H9 (cell line): ENCODE results near the gene CHN1. TPM values are rescaled to one million over a fixed set of nuclear protein-coding genes. Genes with fewer than 3 reads are reported as not detected.

Source experiments
- DNase-seq: peaks from one replicate; pipeline ENCODE4 v3.0.0-alpha.2; 2017
- H2AFZ ChIP-seq: one replicate; pipeline ENCODE4 v1.6.1; 2013; ENCODE audit warnings: mild to moderate bottlenecking, low read length, control low read depth, moderate library complexity
- H2AK5ac ChIP-seq: 2 replicates; pipeline ENCODE4 v1.6.1; 2013; ENCODE audit warnings: low read length, control low read depth, mixed read lengths; ENCODE audit not compliant: insufficient read length
- H2BK120ac ChIP-seq: one replicate; pipeline ENCODE4 v1.6.1; 2013; ENCODE audit warnings: low read depth, mild to moderate bottlenecking, low read length, control low read depth, inconsistent platforms; ENCODE audit not compliant: poor library complexity, severe bottlenecking
- H2BK12ac ChIP-seq: 2 replicates; pipeline ENCODE4 v1.6.1; 2013; ENCODE audit warnings: low read length, control low read depth, mixed read lengths, low read depth; ENCODE audit not compliant: insufficient read length
- H2BK15ac ChIP-seq: 2 replicates; pipeline ENCODE4 v1.6.1; 2013; ENCODE audit warnings: low read depth, low read length, control low read depth
- H2BK20ac ChIP-seq: one replicate; pipeline ENCODE4 v1.6.1; 2013; ENCODE audit warnings: low read depth, mild to moderate bottlenecking, low read length, control low read depth, inconsistent platforms; ENCODE audit not compliant: poor library complexity, severe bottlenecking
- H2BK5ac ChIP-seq: 2 replicates; pipeline ENCODE4 v1.6.1; 2013; ENCODE audit warnings: low read length, control low read depth, mixed read lengths; ENCODE audit not compliant: insufficient read length
- H3K14ac ChIP-seq: 2 replicates; pipeline ENCODE4 v1.6.1; 2013; ENCODE audit warnings: low read length, control low read depth; ENCODE audit not compliant: insufficient read depth
- H3K18ac ChIP-seq: 2 replicates; pipeline ENCODE4 v1.6.1; 2013; ENCODE audit warnings: low read depth, mild to moderate bottlenecking, mixed read lengths, low read length, control low read depth; ENCODE audit not compliant: insufficient read length
- H3K23ac ChIP-seq: 2 replicates; pipeline ENCODE4 v1.6.1; 2013; ENCODE audit warnings: low read length, control low read depth, mixed read lengths, low read depth; ENCODE audit not compliant: insufficient read length
- H3K23me2 ChIP-seq: 2 replicates; pipeline ENCODE4 v1.6.1; 2013; ENCODE audit warnings: low read depth, mild to moderate bottlenecking, mixed read lengths, low read length, control low read depth; ENCODE audit not compliant: insufficient read length, poor library complexity, severe bottlenecking
- H3K27ac ChIP-seq: 2 replicates; pipeline ENCODE4 v1.5.1; 2013; ENCODE audit warnings: low read length, control low read depth, mixed read lengths, low read depth; ENCODE audit not compliant: insufficient read length
- H3K27me3 ChIP-seq: 2 replicates; pipeline ENCODE4 v1.6.1; 2013; ENCODE audit warnings: low read length, control low read depth, inconsistent platforms; ENCODE audit not compliant: insufficient read depth
- H3K4ac ChIP-seq: 2 replicates; pipeline ENCODE4 v1.6.1; 2013; ENCODE audit warnings: low read depth, mild to moderate bottlenecking, control low read depth, inconsistent platforms, low read length, moderate library complexity
- H3K4me1 ChIP-seq: 2 replicates; pipeline ENCODE4 v1.6.1; 2013; ENCODE audit warnings: low read length, control low read depth, inconsistent platforms; ENCODE audit not compliant: insufficient read depth
- H3K4me2 ChIP-seq: 2 replicates; pipeline ENCODE4 v1.6.1; 2013; ENCODE audit warnings: low read length, control low read depth, mixed read lengths; ENCODE audit not compliant: insufficient read length, insufficient read depth
- H3K56ac ChIP-seq: 2 replicates; pipeline ENCODE4 v1.6.1; 2013; ENCODE audit warnings: low read depth, mild to moderate bottlenecking, mixed read lengths, low read length, control low read depth; ENCODE audit not compliant: insufficient read length
- H3K79me1 ChIP-seq: 2 replicates; pipeline ENCODE4 v1.6.1; 2013; ENCODE audit warnings: low read depth, mild to moderate bottlenecking, moderate library complexity, low read length, control low read depth, inconsistent platforms; ENCODE audit not compliant: insufficient read depth, poor library complexity, severe bottlenecking
- H3K79me2 ChIP-seq: 2 replicates; pipeline ENCODE4 v1.6.1; 2013; ENCODE audit warnings: low read length, control low read depth, inconsistent platforms; ENCODE audit not compliant: insufficient read depth
- H3K9ac ChIP-seq: 2 replicates; pipeline ENCODE4 v1.6.1; 2013; ENCODE audit warnings: low read length, control low read depth, mixed read lengths; ENCODE audit not compliant: insufficient read length; ENCODE audit errors: extremely low read depth
- H3K9me3 ChIP-seq: one replicate; pipeline ENCODE4 v1.6.1; 2013; ENCODE audit warnings: low read depth, low read length, inconsistent platforms; ENCODE audit not compliant: control insufficient read depth
- H3T11ph ChIP-seq: one replicate; pipeline ENCODE4 v1.6.1; 2013; ENCODE audit warnings: mild to moderate bottlenecking, low read length, control low read depth, inconsistent platforms
- H4K20me1 ChIP-seq: one replicate; pipeline ENCODE4 v1.6.1; 2013; ENCODE audit not compliant: control insufficient read depth, insufficient read length, insufficient read depth
- H4K5ac ChIP-seq: 2 replicates; pipeline ENCODE4 v1.6.1; 2013; ENCODE audit warnings: low read depth, mild to moderate bottlenecking, mixed read lengths, low read length, control low read depth; ENCODE audit not compliant: insufficient read length
- H4K8ac ChIP-seq: replicated peaks from 2 replicates; pipeline ENCODE4 v1.6.1; 2013; ENCODE audit warnings: low read length, control low read depth, mixed read lengths, low read depth; ENCODE audit not compliant: insufficient read length
- H4K91ac ChIP-seq: 2 replicates; pipeline ENCODE4 v1.6.1; 2013; ENCODE audit warnings: low read depth, mild to moderate bottlenecking, moderate library complexity, mixed read lengths, low read length, control low read depth; ENCODE audit not compliant: insufficient read length
- H3K27ac Mint-ChIP-seq, 3 experiments: 2 replicates in 2 of 3; 3 replicates in 1 of 3; pipeline ENCODE4 v1.8.0; 2020 to 2021; ENCODE audit warnings: mixed read lengths in 3 of 3, mild to moderate bottlenecking in 1 of 3, moderate library complexity in 1 of 3
- H3K27me3 Mint-ChIP-seq: 2 replicates; pipeline ENCODE4 v1.8.0; 2021; ENCODE audit warnings: low read depth, mild to moderate bottlenecking, moderate library complexity, mixed read lengths
- H3K36me3 Mint-ChIP-seq, 3 experiments: 2 replicates in 2 of 3; 3 replicates in 1 of 3; pipeline ENCODE4 v1.8.0; 2020 to 2021; ENCODE audit warnings: low read depth in 3 of 3, mixed read lengths in 3 of 3; ENCODE audit not compliant: insufficient read depth in 1 of 3
- H3K4me1 Mint-ChIP-seq, 2 experiments: 2 replicates each; pipeline ENCODE4 v1.8.0; 2020; ENCODE audit warnings: mixed read lengths in 2 of 2
- H3K4me3 Mint-ChIP-seq, 2 experiments: 2 replicates in 1 of 2; 3 replicates in 1 of 2; pipeline ENCODE4 v1.8.0; 2020 to 2021; ENCODE audit warnings: mild to moderate bottlenecking in 2 of 2, mixed read lengths in 2 of 2, moderate library complexity in 1 of 2
- H3K9me3 Mint-ChIP-seq, 2 experiments: 2 replicates in 1 of 2; 3 replicates in 1 of 2; pipeline ENCODE4 v1.8.0; 2020; ENCODE audit warnings: mild to moderate bottlenecking in 2 of 2, mixed read lengths in 2 of 2, moderate library complexity in 1 of 2
- CTCF ChIP-seq: fragments of 200-600 bp; sonication (generic); conservative IDR thresholded peaks from 3 replicates; pipeline ENCODE4 v1.8.0; 2021; ENCODE audit warnings: antibody characterized with exemption, mild to moderate bottlenecking
- WGBS: extraction: QIAGEN DNeasy Blood & Tissue Kit; methylation state at CpG from one replicate; pipeline ENCODE4 v1.1.7; 2013; ENCODE audit warnings: missing lambda C conversion rate, low lambda C conversion rate, mixed read lengths; ENCODE audit not compliant: insufficient read length; ENCODE audit errors: extremely low coverage; 5-methylcytosine and 5-hydroxymethylcytosine counted together
- total RNA-seq: library from RNA; stranded (reverse); gene quantifications from 2 replicates; pipeline ENCODE4 v1.2.1, GENCODE V29; 2021

The CHN1 gene
- total RNA-seq, 1 experiment from 2014 or later, result 33.9 TPM

DNA sequence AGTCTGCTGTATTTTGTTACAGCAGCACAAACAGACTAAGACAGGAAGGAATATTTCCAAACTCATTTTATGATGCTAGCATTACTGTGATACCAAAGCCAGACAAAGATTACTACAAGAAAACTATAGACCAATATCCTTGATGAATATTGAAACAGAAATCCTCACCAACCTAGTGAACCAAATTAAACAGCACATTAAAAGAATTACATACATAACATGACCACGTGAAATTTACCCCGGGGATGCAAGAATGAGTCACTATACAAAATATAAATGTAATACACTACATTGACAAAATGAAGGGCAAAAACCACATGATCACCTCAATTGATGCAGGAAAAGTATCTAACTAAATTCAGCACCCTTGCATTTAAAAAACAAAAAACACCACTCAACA is 112.6 kb downstream of the CHN1 start:
- Histone ChIP-seq H3K23me2 (no peaks in the 10 kb centered on the region), H2AFZ (no peak overlapping the region), H4K5ac (no peak overlapping the region), H2BK15ac (no peak overlapping the region), H3K4me1 (no peaks in the 10 kb centered on the region; the same call in 1 of the 2 replicates), H2BK5ac (no peak overlapping the region), H3K23ac (no peak overlapping the region), H2AK5ac (no peak overlapping the region), H2BK12ac (no peak overlapping the region), H2BK20ac (no peak overlapping the region), H3K9ac (no peak overlapping the region), H4K91ac (no peak overlapping the region), H3K27me3 (no peaks in the 10 kb centered on the region), H3K18ac (no peak overlapping the region), H3T11ph (no peak overlapping the region), H3K9me3 (no peaks in the 10 kb centered on the region), H2BK120ac (no peak overlapping the region), H3K27ac (no peak overlapping the region), H3K79me2 (no peaks in the 10 kb centered on the region), H3K4me2 (no peak overlapping the region), H3K56ac (no peak overlapping the region), H3K14ac (no peak overlapping the region), H4K20me1 (no peaks in the 10 kb centered on the region), H3K79me1 (no peaks in the 10 kb centered on the region), H3K4ac (no peak overlapping the region), H4K8ac (no peak overlapping the region)
- no peak for TF ChIP-seq CTCF
- Mint-ChIP-seq H3K9me3 (no peaks in the 10 kb centered on the region), H3K27ac (peak overlapping the region in 2 of 3 experiments; percentile 31 to 50; a peak in 2 of 7 replicates), H3K36me3 (peaks cover 12 to 29% (median 13%) of the 10 kb centered on the region in 3 experiments; a peak in 6 of 7 replicates), H3K4me1 (peaks cover 23 to 37% of the 10 kb centered on the region in 2 experiments), H3K4me3 (no peak overlapping the region), H3K27me3 (no peaks in the 10 kb centered on the region)
- no CpG with 5 or more reads among the region's 2 CpGs for WGBS
- no peak for DNase-seq
